Right lobe of liver (tissue), 6 donors: Measurements from ENCODE around the gene SYVN1. TPM values are rescaled to one million over a fixed set of nuclear protein-coding genes. Genes with fewer than 3 reads are reported as not detected.

ENCODE experiments used
- ATAC-seq, 4 donors: fragments of 200-7000 bp; cut with Tn5 transposase; one replicate each; pipeline ENCODE4 v1.9.1; 2020; ENCODE audit warnings: mild to moderate bottlenecking in 4 of 4, moderate library complexity in 4 of 4
- DNase-seq, 3 donors: peaks; one replicate each; pipeline ENCODE4 v3.0.0-alpha.2; 2020
- H3K27ac ChIP-seq, 3 donors: fragments of 200-600 bp; one replicate each; pipeline ENCODE4 v1.8.0; 2022
- H3K27me3 ChIP-seq, 2 donors: fragments of 200-600 bp; one replicate each; pipeline ENCODE4 v1.8.0; 2022
- H3K36me3 ChIP-seq, 4 donors: fragments of 200-600 bp; sonication (generic) in 1 of 4; one replicate each; pipeline versions ENCODE4 v1.5.1 to v1.8.0; 2017 to 2022; ENCODE audit warnings: control low read depth in 1 of 4
- H3K4me1 ChIP-seq, 4 donors: fragments of 200-600 bp; sonication (generic) in 1 of 4; one replicate each; pipeline versions ENCODE4 v1.5.1 to v1.8.0; 2017 to 2022; ENCODE audit warnings: control low read depth in 1 of 4
- H3K4me3 ChIP-seq, 3 donors: fragments of 200-600 bp; one replicate each; pipeline ENCODE4 v1.8.0; 2022
- H3K9me3 ChIP-seq, 4 donors: fragments of 200-600 bp; sonication (generic) in 1 of 4; one replicate each; pipeline versions ENCODE4 v1.5.1 to v1.8.0; 2017 to 2022; ENCODE audit warnings: control low read depth in 1 of 4
- POLR2A ChIP-seq: fragments of 450-650 bp; IDR thresholded peaks from one replicate; pipeline ENCODE4 v1.6.1; 2017; ENCODE audit warnings: antibody characterized with exemption, mild to moderate bottlenecking
- WGBS: methylation state at CpG from one replicate; pipeline ENCODE4 v1.1.6; 2018; ENCODE audit warnings: low coverage, low lambda C conversion rate; ENCODE audit not compliant: insufficient coverage; ENCODE audit errors: missing lambda C conversion rate; 5-methylcytosine and 5-hydroxymethylcytosine counted together
- intact Hi-C, 2 donors: fragments of 100-400 bp; cut with DNase I; formaldehyde crosslinking; loops; one replicate each; pipeline versions ENCODE4 v1.11.2 to v1.14.1; 2022
- long read RNA-seq: library from polyadenylated mRNA; unstranded; transcript quantifications from one replicate; pipeline ENCODE4 v2.0.0, GENCODE V29; 2019
- total RNA-seq, 6 experiments: library from RNA; depleted of rRNA in 2 of 6; stranded (reverse); fragments of >200 nt in 2 of 6; fragmentation: NEBNext Ultra II Directional in 3 of 6; extraction: Animal tissue kit (Norgen Biotek cat#: 25700) in 3 of 6; gene quantifications; one replicate each; pipeline versions ENCODE4 v1.1.0 to v1.2.4, GENCODE V29; 2016 to 2023
- TF ChIP-seq, protein P1 (sequence below), 4 donors: fragments of 200-600 bp in 3 of 4; fragments of 450-650 bp in 1 of 4; IDR thresholded peaks; one replicate each; pipeline versions ENCODE4 v1.5.1 to v1.8.0; 2016 to 2022; ENCODE audit warnings: antibody characterized with exemption in 4 of 4, mild to moderate bottlenecking in 2 of 4
- donor health status: DM: no; HTN: yes; CAD: no.
- donor health status: DM: no; HTN: no; CAD: no.
- donor health status: DM: no; HTN: no; CAD: no.
- donor health status: DM: no; HTN: yes; CAD: no.
- donor health status: DM: no; HTN: yes; CAD: no.

Gene SYVN1
- total RNA-seq, result 100 to 1,000 TPM in 4 of 6 experiments, 10 to 100 TPM in 2; 73.0 to 120 (median 109) TPM
- long read RNA-seq, partial matches to known transcripts, result 1 of 11 reads
- long read RNA-seq, other reads (novel, unspliced or antisense), result 10 of 11 reads

DNA sequence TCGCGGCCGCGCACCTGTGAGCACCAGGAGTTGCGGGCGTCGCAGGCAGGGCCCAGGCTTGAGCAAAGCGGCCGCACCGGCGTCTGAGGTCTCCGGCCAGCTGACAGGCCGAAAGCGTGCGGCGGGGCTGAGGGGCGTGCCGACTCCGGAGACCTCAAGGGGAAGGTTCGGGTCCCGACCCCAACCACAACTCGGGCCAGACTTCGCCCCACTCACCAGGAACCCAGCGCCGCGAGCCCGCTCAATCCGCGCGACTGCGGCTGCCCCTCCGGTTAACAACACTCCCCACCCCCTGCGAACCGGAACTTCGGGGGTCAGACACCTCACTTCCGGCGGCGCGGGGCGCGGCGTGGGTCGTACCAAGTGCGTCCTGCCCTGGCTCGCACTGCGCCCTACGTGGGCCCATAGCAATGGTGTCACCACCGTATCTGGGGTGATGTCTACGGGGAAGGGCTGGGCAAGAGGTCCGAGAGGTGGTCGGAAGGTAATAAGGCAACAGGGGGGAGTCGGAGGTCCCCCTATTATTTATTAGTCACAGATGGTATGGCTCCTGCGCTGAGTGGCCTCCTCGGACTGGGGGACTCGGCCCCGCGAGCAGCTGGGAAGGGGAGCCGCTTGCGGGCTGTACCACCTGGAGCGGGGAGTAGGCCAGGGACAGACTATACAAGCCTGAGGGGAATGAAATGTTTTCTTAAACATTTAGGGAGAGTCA, at the start of gene SYVN1:
Gene SYVN1 (minus strand): TSS at position 280 of the 712 bp plus-strand sequence. CDS start 918 bp downstream, outside the sequence.
- H3K36me3 ChIP-seq, result peaks cover 4 to 36% (median 21%) of the 10 kb centered on the region in 4 donors
- TF ChIP-seq, protein P1, sequence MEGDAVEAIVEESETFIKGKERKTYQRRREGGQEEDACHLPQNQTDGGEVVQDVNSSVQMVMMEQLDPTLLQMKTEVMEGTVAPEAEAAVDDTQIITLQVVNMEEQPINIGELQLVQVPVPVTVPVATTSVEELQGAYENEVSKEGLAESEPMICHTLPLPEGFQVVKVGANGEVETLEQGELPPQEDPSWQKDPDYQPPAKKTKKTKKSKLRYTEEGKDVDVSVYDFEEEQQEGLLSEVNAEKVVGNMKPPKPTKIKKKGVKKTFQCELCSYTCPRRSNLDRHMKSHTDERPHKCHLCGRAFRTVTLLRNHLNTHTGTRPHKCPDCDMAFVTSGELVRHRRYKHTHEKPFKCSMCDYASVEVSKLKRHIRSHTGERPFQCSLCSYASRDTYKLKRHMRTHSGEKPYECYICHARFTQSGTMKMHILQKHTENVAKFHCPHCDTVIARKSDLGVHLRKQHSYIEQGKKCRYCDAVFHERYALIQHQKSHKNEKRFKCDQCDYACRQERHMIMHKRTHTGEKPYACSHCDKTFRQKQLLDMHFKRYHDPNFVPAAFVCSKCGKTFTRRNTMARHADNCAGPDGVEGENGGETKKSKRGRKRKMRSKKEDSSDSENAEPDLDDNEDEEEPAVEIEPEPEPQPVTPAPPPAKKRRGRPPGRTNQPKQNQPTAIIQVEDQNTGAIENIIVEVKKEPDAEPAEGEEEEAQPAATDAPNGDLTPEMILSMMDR (IDR thresholded peaks at IDR 0.05), result no peak
- peak; percentile 97 for TF ChIP-seq POLR2A
- under 1% methylated on average over 27 of the region's 60 CpGs for WGBS
- ATAC-seq, result peak; percentile 83 to 90 (median 86)
- no peaks in the 10 kb centered on the region for H3K9me3 ChIP-seq
- H3K4me3 ChIP-seq, result peak within 1 kb of the TSS; percentile 92 to 99 (median 99)
- peak within 1 kb of the TSS; percentile 96 to 99 (median 97) for H3K27ac ChIP-seq
- H3K27me3 ChIP-seq, result no peaks in the 10 kb centered on the region
- peak; percentile 94 to 96 (median 95) for DNase-seq
- intact Hi-C loops, result loop anchor here in 1 of 2 donors (10.0 kb wide), 1 partner anchor 120 kb away; no protein-coding TSS in a partner anchor
- H3K4me1 ChIP-seq, result peaks cover 0 to 25% (median 11%) of the 10 kb centered on the region in 4 donors

GRCh38 chr11:65183201-65183891, 49.0 kb upstream of the SYVN1 start:
- ATAC-seq, result no peak
- intact Hi-C loops, result loop anchor here (5.0 to 10.0 kb wide), 2 partner anchors 59 to 61 kb away; partner anchors contain the start of genes FAU (in 2 of the 2) and MRPL49 (in 2 of the 2)
- DNase-seq, result peak in 1 of 3 donors; percentile 47

GRCh38 chr11:65182258-65183170, 48.2 kb upstream of the SYVN1 start:
- Histone ChIP-seq H3K27ac (peak overlapping the region; percentile 63 to 87 (median 81)), H3K4me1 (peaks cover 0 to 4% (median 0%) of the 10 kb centered on the region in 4 donors), H3K4me3 (peak overlapping the region; percentile 60 to 94 (median 88)), H3K36me3 (peaks cover 0 to 14% (median 0%) of the 10 kb centered on the region in 4 donors), H3K9me3 (no peaks in the 10 kb centered on the region), H3K27me3 (no peaks in the 10 kb centered on the region)
- intact Hi-C loops, result loop anchor here (5.0 to 10.0 kb wide), 2 partner anchors 58 to 60 kb away; partner anchors contain the start of genes FAU (in 2 of the 2) and MRPL49 (in 2 of the 2)
- no peak for TF ChIP-seq POLR2A
- TF ChIP-seq, protein P1 (IDR thresholded peaks at IDR 0.05), result no peak
- DNase-seq, result peak in 2 of 3 donors; percentile 53 to 56
- peak; percentile 15 to 39 (median 26) for ATAC-seq
- WGBS, result 4% methylated on average over 6 of the region's 23 CpGs

More at GRCh38 chr11:65183201-65183891, 49.0 kb upstream of the SYVN1 start:
- H3K9me3 ChIP-seq, result no peaks in the 10 kb centered on the region
- H3K4me1 ChIP-seq, result peaks cover 0 to 4% (median 0%) of the 10 kb centered on the region in 4 donors
- no peak overlapping the region for H3K4me3 ChIP-seq
- no peak for TF ChIP-seq POLR2A
- TF ChIP-seq, protein P1 (IDR thresholded peaks at IDR 0.05), result no peak
- WGBS, result 68% methylated on average over 5 of the region's 19 CpGs
- no peak overlapping the region for H3K27ac ChIP-seq
- no peaks in the 10 kb centered on the region for H3K27me3 ChIP-seq
- peaks cover 0 to 18% (median 4%) of the 10 kb centered on the region in 4 donors for H3K36me3 ChIP-seq
